GM18507 (cell line): ENCODE measurements around the gene DTNB.
"Not testable (repeated sequence)": the region's sequence is repeated elsewhere in the genome, so short reads cannot be mapped to it uniquely, and the experiment has no call there.

Experiments used
- DNase-seq: peaks from one replicate; pipeline ENCODE4 v3.0.0; 2011; ENCODE audit warnings: low read depth; ENCODE audit not compliant: insufficient read length; ENCODE audit errors: extremely low spot score
- FAIRE-seq: peaks from 2 replicates; lab custom pipeline; 2011; peaks lifted over from hg19 to GRCh38; lab: Jason Lieb, UNC

The DTNB gene

GRCh38 chr2:25685741-25686140 lies 12.4 kb upstream of the DTNB start:
- no peak for FAIRE-seq
- no peak for DNase-seq

DNA sequence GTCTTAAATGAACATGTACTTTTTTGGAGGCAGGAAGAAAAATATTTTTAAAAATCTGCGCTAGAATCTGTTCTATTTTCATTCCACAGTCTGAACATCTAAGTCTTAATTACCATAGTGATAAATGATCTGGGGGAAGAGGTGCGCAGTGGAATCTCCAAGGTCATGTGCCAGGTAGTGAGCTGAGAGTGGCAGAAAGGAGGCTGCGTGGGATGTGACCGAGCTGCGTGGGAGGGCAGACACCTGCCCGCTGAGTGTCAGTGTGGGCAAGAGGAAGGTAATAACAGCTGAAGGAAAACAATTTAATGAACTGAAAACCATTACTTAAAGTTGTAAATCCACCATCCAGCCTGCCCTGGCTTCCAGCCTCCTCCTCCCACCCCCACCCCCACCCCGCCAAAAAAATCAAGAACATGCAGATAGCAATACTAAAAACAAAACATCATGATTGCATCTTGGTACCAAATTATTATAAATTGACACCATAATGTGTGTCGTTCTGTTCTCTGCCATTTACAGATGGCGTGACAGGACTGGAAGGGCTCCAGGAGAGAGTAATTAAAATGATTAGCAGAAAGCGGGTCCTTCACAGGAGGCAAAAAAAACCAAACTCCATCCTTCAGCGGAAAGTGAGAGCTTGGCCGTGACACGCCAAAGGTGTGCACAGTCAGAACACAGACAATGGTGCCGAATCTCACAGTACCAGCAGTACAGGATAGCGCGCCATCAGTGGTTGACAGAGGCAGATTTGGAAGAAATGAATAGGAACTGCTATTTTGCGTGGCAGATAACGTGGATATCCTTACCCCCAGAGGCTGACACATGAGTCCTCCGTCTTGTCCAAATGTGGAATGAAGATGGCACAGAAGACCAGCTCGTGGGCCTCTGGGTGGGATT lies 11.4 kb upstream of the DTNB start:
- FAIRE-seq (no peak), DNase-seq (no peak)

DNA sequence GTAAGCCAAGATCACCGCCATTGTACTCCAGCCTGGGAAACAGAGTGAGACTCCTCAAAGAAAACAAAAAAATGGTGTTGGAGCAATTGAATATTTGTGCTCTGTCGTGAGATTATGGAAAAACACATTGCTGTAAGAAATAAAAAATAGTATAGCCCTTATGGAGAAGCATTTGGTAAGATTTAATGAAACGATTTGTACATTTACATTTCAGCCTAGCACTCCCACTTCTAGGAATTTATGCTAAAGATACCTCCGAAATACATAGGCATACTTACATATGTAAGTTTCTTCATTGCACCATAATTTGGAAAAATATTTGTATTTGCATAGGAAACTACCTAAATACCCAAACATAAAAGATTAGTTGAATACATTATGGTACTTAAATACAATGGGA lies 8.7 kb upstream of the DTNB start:
- FAIRE-seq: no peak
- no peak for DNase-seq

DNA sequence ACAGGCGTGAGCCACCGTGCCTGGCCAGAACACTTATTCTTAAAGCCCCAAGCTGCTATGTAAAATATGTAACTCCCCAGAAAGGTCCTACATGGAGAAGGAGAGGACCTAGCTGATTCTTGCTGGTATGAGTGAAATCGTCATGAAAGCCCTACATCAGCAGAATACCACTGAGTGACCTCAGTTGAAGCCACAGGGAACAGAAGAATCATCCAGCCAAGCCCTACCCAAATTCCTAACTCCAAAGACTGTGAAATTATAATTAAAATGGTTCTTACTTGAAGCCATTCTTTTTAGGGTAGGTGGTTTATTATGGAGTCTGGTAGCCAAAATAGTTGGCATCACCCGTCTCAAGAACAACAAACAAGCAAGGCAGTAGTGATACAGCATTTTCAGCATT lies 4.5 kb upstream of the DTNB start:
- FAIRE-seq (no peak), DNase-seq (no peak)

DNA sequence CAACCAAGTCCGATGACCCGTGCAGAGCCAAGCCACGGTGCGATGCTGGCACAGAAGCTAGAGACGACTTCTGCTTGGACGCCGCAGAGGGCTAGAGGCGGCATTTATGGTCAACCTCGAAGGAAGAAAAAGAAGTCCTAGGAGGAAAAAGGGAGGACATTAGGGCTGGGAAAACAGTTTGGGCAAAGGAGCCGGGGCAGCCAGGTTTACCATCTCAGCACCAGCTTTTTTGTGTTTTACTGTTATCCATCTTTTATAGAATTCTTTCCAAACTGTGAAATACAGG lies 643 bp upstream of the DTNB start:
- DNase-seq: no peak
- no peak for FAIRE-seq

GRCh38 chr2:25672494-25673299 lies 680 bp downstream of the DTNB start:
- peak; percentile 65 for FAIRE-seq

DNA sequence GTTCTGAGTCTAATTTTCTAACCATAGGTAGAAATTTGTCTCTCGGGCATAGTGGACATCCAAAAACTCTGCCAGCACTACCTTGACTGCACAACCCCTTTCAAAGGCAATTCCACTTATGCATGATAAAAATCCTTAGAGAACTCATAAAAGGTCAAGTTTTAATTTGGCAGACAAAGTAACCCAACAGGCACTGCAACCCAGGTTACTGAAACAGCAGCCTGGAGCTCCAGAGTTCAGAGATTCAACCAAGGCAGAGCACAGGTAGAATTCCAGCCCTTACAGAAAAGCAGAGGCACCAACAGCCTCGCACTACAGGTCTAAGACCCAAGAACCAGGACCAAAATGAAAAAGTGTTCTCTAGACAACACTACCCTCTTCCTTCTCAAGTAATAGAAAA lies 1.8 kb downstream of the DTNB start:
- no peak for FAIRE-seq
- DNase-seq: no peak

More at GRCh38 chr2:25672494-25673299, 680 bp downstream of the DTNB start:
- peak; percentile 60 for DNase-seq

GRCh38 chr2:25669520-25669919 lies 3.9 kb downstream of the DTNB start:
- FAIRE-seq (no peak), DNase-seq (no peak)

DNA sequence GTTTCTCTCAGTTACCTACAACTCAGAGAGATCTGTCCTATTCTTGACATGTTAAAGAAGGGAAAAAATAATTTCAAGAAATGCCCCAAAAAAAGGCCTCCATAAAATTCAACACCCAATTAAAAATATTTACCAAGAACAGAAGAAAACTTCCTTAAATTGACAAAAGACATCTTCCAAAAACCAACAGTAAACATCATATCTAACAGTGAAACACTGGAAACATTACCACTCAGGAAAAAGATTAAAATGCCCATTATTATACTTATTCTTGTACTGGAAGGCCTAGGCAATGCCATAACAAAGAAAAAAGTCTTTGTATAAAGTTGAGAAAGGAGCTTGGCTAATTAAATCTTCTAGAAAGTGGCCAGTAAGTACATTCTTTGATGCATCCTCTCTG lies 7.2 kb downstream of the DTNB start:
- DNase-seq: no peak
- no peak for FAIRE-seq

DNA sequence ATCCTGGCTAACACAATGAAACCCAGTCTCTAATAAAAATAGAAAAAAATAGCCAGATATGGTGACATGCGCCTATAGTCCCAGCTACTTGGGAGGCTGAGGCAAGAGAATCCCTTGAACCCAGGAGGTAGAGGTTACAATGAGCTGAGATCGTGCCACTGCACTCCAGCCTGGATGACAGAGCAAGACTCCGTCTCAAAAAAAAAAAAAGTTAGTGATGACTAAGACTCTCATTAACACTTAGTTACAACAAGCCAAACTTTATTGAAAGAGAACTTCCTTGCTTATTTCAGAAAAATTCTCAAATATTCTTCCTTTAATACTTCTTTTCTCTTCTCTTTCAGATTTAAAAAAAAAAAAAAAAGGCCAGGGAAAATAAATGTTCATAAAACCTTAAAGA lies 7.9 kb downstream of the DTNB start:
- not testable (repeated sequence) for FAIRE-seq, DNase-seq

DNA sequence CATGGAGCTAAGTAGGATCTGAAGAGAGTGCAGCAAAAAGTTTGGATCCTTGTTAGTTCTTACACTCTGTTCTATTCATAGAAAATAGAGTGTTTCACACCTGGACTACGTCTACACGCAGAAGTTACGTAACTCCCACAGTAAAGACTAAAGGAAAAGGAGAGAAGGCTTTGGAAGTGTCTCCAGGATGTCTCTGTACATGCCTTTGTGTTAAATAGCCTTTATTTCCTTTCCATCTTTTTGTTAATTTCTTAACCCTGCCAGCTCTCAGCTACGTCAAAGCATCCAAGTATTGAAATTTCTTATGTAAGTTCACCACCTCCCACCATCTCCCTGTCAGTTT lies 8.4 kb downstream of the DTNB start:
- no peak for DNase-seq
- no peak for FAIRE-seq

DNA sequence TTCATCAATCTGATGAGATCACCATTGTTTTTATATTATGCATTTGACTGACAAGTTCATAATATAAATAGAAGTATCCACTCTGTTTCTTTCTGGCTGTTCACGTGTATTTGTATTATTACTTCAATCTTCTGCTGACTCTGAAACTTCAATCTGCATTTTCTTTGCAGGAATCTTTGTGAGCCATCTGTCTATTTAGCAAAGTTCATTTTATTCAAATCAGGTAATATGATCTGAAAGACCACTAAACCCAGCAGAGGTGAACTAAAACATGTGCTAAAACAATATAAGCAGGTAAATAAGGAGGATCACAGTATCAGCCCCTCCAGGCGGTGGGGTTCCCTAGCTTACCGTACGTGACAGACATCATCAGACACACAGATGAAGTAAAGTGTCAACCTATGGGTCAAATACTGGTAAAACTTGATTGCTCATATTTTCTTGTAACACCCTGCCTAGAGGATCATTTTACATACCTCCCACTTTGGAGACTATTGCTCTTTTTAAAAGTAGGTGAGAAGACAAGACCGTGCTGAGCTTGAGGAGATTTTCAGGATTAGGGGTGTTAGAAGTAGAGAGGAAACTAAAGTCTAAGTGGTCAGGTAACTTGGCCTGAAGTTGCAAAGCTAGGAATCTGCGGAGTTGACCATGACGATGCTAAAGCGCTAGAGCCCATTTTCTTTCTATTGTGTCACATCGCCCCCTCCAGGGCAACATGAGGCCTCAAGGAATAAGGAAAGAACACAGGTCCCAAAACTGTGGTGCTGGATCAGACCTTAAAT lies 9.0 kb downstream of the DTNB start:
- FAIRE-seq (peak; percentile 29), DNase-seq (no peak)

DNA sequence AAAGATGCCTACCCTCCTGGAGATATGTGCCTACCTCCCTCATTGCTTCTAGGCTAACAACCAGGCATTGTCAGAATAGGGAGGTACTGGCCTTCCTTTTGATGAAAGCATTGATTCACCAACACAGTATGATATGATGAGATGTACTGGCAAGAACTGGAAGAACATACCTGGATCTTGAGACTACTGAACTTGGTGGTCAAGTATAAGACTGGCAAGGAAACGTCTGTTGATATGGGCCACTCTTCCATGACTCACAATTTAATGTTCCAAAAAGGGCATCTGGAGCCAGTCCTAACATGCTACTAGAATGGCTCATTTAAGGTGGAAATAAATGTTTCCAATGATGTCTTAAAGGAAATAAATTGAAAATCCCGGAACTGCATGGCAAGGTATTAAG lies 18.1 kb downstream of the DTNB start:
- FAIRE-seq: no peak
- DNase-seq: no peak

GRCh38 chr2:25654801-25655200 lies 18.6 kb downstream of the DTNB start:
- DNase-seq (no peak), FAIRE-seq (no peak)

GRCh38 chr2:25651782-25652455 lies 21.5 kb downstream of the DTNB start:
- no peak for FAIRE-seq
- no peak for DNase-seq

DNA sequence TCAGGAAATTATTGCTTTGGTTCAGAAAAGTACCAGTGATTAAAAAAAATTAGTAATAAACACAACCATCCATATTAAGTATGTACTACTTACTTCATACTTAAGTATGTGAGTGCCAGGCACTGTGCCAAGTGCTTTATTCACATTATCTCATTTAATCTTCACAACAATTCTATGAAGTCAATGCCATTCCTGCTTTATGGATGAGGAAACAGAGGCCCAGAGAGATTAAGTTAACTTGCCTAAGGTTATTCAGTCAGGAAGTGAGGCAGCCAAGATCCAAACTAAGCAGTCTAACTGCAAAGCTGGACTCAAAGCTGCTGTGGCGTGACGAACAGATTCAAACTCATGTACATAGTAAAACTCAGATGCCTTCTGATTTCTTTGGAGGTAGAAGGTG lies 22.3 kb downstream of the DTNB start:
- FAIRE-seq: no peak
- DNase-seq: no peak

DNA sequence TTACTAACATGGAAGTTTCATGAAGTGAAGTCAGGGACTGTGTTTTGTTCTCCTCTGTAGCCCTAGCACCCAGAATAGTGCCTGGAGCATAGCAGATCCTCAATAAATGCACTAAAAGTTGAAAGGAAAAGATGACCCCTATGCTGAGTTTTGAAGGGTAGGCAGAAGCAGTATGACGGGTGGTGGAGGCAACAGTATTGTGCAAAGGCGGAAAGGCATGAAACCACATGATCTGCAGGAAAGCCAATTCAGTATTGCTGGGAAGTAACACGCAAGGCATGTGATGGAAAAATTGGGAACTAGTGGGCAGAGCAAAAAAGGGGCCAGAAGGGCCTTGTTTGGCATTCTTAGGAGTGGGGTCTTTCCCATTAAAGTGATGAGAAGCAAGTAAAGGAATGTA lies 23.1 kb downstream of the DTNB start:
- FAIRE-seq: no peak
- DNase-seq: no peak

DNA sequence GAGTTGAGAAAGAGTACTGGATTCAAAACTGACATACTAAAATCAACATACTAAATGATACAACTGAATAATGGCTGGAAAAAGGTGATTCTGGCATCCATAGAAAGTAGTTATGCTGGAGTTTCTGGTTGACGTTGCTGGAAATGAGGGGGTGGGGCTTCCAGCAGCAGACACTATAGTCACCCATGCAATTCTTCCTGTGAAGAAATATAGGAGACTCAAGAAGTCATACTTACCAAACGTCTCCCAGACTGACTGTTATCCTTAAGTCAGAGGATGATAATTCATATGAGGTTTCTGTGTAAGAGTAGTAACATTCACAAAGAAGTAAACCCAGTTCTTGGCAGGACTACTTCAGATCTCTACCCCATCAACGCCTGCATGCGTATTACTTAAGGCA lies 23.6 kb downstream of the DTNB start:
- FAIRE-seq (no peak), DNase-seq (no peak)

DNA sequence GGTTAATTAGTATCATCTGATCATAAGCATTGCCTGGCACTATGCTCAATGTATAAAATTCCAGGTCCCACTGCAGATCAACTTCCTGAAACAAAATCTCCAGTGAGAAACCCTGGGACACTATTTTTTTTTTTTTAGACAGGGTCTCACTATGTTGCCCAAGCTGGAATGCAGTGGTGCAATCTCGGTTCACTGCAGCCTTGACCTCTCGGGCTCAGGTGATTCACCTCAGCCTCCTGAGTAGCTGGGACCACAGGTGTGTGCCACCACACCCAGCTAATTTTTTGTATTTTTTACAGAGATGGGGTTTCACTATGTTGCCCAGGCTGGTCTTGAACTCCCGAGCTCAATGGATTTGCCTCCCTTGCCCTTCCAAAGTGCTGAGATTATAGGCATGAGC lies 31.1 kb downstream of the DTNB start:
- no peak for DNase-seq
- FAIRE-seq: no peak

- no peak for FAIRE-seq
- no peak for DNase-seq
Measured at GRCh38 chr2:25639696-25640095, 33.7 kb downstream of the DTNB start.
